ENCODE data around the gene SULT1A2. TPM values are rescaled to one million over a fixed set of nuclear protein-coding genes. Genes with fewer than 3 reads are reported as not detected.
"Not testable (repeated sequence)": the region's sequence is repeated elsewhere in the genome, so short reads cannot be mapped to it uniquely, and the experiment has no call there.

Gene SULT1A2
- total RNA-seq, 2 experiments from 2014 or later = 0.29 to 0.40 TPM

DNA sequence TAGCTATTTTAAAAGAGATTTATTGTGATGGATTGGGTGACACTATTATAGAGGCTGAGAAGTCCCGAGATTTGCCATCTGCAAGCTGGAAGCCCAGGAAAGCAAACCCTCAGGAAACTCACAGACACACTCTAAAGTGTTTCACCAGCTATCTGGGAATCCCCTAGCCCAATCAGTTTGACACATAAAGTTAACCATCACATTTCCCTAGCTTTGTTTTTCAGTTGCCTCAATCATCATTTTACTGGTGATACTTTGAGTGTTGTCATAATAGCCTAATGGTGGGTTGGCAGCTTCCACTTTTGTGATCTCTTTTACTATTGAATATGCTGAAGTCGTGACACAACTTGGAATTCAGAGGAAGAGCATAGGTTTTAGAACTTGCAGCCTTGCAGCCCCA lies 41.3 kb downstream of the SULT1A2 start:
- no peak overlapping the region for H3K4me3 Mint-ChIP-seq
- peak; percentile 30 for DNase-seq
- peaks cover 25% of the 10 kb centered on the region for H3K36me3 Mint-ChIP-seq (ENCODE audit: low read depth)
- peaks cover 42% of the 10 kb centered on the region for H3K4me1 Mint-ChIP-seq (ENCODE audit: low read depth)
- no peaks in the 10 kb centered on the region for H3K9me3 Mint-ChIP-seq
- intact Hi-C loops (cut with micrococcal nuclease) = no loop called here
- CTCF ChIA-PET = no interaction called here
- no peaks in the 10 kb centered on the region for H3K27me3 Mint-ChIP-seq (ENCODE audit: low read depth)
- H3K27ac Mint-ChIP-seq = peak overlapping the region; percentile 19

DNA sequence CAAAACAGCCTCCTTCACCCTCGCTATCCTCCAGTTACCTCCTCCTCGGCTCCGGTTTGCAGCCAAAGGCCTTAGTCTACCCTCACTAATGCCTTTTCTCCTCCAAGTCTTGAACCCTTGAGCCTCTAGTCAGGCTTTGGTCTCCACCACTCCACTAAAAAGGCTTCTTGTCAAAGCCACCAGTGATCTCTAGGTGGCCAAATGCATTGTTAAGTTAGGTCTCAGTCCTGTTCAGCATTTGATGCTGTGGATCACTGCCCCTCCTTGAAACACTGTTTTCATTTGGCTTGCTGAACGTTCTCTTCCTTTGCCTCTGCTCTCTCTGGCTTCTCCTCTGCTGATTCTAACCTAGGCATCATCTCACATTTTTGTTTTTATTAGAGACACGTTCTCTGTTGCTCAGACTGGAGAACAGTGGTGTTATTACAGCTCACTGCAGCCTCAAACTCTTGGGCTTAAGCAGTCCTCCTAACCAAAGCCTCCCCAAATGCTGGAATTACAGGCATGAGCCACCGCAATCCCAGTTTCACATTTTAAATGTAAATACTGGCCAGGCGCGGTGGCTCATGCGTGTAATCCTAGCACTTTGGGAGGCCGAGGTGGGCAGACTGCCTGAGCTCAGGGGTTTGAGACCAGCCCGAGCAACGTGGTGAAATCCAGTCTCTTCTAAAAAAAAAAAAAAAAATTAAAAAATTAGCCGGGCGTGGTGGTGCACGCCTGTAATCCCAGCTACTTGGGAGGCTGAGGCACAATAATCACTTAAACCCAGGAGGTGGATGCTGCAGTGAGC lies 42.0 kb downstream of the SULT1A2 start:
- Mint-ChIP-seq H3K27me3 (ENCODE audit: low read depth) (no peaks in the 10 kb centered on the region), H3K4me3 (peak overlapping the region; percentile 76), H3K9me3 (no peaks in the 10 kb centered on the region), H3K27ac (peak overlapping the region; percentile 62), H3K4me1 (ENCODE audit: low read depth) (peaks cover 42% of the 10 kb centered on the region), H3K36me3 (ENCODE audit: low read depth) (peaks cover 21% of the 10 kb centered on the region)
- DNase-seq = no peak
- CTCF ChIA-PET = interaction anchor here (1.0 to 1.2 kb wide), 2 partner anchors 61 to 64 kb away, joined by 3 read pairs; partner anchors contain the start of gene APOBR
- intact Hi-C loops (cut with micrococcal nuclease) = no loop called here

DNA sequence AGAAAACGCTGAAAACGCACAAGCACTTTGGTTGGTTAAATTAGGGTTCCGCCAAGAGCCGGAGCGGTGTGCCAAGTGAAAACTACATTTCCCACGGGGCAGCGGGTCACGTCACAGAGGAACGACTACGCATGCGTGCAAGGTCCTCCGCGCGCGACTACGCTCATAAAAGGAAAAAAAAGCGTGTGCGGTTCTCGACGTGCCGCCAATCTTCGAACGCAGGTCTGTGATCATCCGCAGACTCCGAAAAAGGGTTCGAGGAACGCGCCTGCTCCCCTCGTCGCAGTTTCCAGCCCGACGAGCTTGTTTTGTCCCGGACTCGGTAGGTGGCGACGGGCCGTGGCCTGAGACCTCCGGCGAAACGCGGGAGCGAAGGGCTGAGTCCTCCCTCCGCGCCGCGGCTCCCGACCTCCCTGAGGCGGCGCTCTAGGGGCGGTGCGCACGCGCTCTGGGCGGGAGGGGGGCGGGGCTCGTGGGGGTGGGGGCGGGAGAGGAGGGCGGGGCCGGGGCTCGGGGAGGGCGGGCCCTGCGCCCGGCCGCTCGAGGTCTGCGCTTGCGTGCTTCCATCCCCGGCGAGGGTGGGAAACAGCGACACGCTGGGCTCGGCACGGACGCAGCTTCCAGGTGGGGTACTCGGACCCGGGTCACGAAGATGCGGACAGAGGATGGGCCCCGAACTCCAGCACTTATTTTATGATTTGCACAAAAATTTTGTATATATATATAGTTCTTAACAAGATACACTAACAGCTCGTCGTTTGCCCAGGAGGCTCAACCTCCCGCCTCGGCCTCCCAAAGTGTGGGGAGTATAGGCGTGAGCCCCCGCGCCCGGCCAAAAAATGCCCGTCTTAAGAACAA lies 42.8 kb downstream of the SULT1A2 start, which contains the start of gene SGF29:
SGF29 (plus strand) TSS at position 145 of the 858 bp plus-strand sequence. CDS start 27,150 bp downstream, outside the sequence.
- intact Hi-C loops (cut with micrococcal nuclease) = loop anchor here (1.0 kb wide), 1 partner anchor 270 kb away; no protein-coding TSS in a partner anchor
- DNase-seq = peak; percentile 96
- no peaks in the 10 kb centered on the region for H3K9me3 Mint-ChIP-seq
- CTCF ChIA-PET = interaction anchor here (1.0 to 1.2 kb wide), 2 partner anchors 60 to 63 kb away, joined by 3 read pairs; partner anchors contain the start of gene APOBR
- H3K27ac Mint-ChIP-seq = peak within 1 kb of the TSS; percentile 97
- H3K36me3 Mint-ChIP-seq (ENCODE audit: low read depth) = peaks cover 15% of the 10 kb centered on the region
- H3K27me3 Mint-ChIP-seq (ENCODE audit: low read depth) = no peaks in the 10 kb centered on the region
- peaks cover 41% of the 10 kb centered on the region for H3K4me1 Mint-ChIP-seq (ENCODE audit: low read depth)
- H3K4me3 Mint-ChIP-seq = peak within 1 kb of the TSS; percentile 93

DNA sequence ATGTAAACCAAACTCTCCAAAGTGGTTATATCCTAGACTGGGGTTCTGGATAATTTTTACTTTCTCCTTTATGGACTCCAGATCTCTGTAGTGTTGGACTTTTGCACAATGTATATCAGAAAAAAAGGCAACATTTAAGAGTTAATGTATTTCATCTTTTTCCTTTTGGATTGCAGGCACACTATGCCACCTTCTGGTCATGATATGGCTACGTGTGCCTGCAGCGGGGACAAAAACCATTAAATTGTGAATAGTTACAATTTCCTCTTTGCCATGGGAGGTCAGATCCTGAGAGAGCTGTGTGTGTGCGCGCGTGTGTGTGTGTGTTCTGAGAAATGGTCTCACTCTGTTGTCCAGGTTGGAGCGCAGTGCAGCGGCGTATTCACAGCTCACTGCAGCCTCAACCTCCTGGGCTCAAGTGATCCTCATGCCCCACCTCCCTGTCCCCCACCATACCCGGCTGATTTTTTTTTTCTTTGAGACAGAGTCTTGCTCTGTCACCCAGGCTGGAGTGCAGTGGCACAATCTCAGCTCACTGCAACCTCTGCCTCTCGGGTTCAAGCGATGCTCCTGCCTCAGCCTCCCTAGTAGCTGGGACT lies 47.5 kb downstream of the SULT1A2 start:
- DNase-seq = peak; percentile 25
- Mint-ChIP-seq H3K4me1 (ENCODE audit: low read depth) (peaks cover 10% of the 10 kb centered on the region), H3K9me3 (no peaks in the 10 kb centered on the region), H3K27me3 (ENCODE audit: low read depth) (no peaks in the 10 kb centered on the region), H3K4me3 (no peak overlapping the region), H3K36me3 (ENCODE audit: low read depth) (no peaks in the 10 kb centered on the region), H3K27ac (no peak overlapping the region)
- CTCF ChIA-PET = interaction anchor here (0.6 to 1.2 kb wide), 4 partner anchors 44 to 270 kb away, joined by 3 to 5 read pairs (median 3); partner anchors contain the start of gene CLN3
- intact Hi-C loops (cut with micrococcal nuclease) = loop anchor here (1.0 kb wide), 2 partner anchors 222 to 228 kb away; no protein-coding TSS in a partner anchor

DNA sequence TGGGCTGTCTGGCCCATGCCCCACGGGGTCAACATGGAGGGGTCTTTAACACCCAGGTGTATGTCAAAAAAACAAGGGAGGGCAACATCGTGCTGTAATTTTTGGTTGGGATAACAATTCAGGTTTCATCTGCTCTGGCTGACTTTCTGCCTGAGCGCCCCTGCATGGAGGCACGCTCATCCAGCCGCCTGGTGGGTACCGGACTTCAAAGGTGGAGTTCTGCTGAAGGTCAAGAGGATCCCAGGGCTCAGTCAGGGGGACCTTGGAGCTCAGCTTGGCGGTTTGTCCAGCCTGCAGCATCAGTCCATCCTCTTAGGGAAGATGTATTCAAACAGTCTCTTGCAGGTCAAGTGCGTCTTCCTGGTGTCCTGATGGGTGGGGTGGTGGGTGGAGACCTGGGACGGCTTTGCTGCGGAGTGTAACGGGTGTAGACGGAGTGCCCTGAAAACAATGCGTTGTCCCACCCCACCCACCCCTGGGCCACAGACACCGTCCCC lies 48.5 kb downstream of the SULT1A2 start:
- peaks cover 8% of the 10 kb centered on the region for H3K4me1 Mint-ChIP-seq (ENCODE audit: low read depth)
- intact Hi-C loops (cut with micrococcal nuclease) = no loop called here
- no peak overlapping the region for H3K4me3 Mint-ChIP-seq
- H3K27me3 Mint-ChIP-seq (ENCODE audit: low read depth) = no peaks in the 10 kb centered on the region
- CTCF ChIA-PET = interaction anchor here (0.7 to 0.8 kb wide), 2 partner anchors 10 to 28 kb away, joined by 3 read pairs; partner anchors contain the start of gene NUPR1
- H3K36me3 Mint-ChIP-seq (ENCODE audit: low read depth) = no peaks in the 10 kb centered on the region
- H3K9me3 Mint-ChIP-seq = no peaks in the 10 kb centered on the region
- no peak overlapping the region for H3K27ac Mint-ChIP-seq
- no peak for DNase-seq

DNA sequence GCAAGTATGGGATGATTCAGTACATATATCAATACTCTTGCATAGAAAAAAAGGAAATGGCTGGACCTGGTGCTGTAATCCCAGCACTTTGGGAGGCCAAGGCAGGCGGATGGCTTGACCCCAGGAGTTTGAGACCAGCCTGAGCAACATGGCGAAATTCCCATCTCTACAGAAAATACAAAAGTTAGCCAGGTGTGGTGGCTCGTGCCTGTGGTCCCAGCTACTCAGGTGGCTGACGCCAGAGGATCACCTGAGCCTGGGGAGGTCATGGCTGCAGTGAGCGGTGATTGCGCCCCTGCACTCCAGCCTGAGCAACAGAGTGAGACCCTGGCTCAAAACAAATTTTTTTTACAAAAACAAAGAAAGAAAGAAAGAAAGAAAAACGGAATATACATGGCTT lies 50.2 kb downstream of the SULT1A2 start:
- Mint-ChIP-seq H3K27ac (no peak overlapping the region), H3K36me3 (ENCODE audit: low read depth) (no peaks in the 10 kb centered on the region), H3K27me3 (ENCODE audit: low read depth) (no peaks in the 10 kb centered on the region), H3K9me3 (no peaks in the 10 kb centered on the region), H3K4me3 (no peak overlapping the region), H3K4me1 (ENCODE audit: low read depth) (peaks cover 13% of the 10 kb centered on the region)
- no peak for DNase-seq
- CTCF ChIA-PET = no interaction called here
- intact Hi-C loops (cut with micrococcal nuclease) = no loop called here

DNA sequence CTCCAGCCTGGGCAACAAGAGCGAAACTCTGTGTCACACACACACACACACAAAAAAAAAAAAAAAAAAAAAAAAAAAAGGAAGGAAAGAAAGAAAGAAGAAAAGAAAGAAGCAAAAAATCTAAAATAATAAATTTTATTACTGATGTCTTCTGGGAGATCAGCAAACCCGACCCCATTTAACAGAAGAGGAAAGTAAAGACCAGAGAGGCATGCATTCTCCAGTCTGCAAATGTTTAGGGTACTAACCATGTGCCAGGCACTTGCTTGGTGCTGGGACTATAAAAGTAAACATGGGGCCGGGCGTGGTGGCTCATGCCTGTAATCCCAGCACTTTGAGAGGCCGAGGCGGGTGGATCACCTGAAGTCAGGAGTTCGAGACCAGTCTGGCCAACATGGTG lies 50.9 kb downstream of the SULT1A2 start:
- H3K27ac Mint-ChIP-seq; intact Hi-C loops (cut with micrococcal nuclease); H3K4me3 Mint-ChIP-seq; CTCF ChIA-PET; H3K9me3 Mint-ChIP-seq; H3K36me3 Mint-ChIP-seq (ENCODE audit: low read depth); DNase-seq; H3K27me3 Mint-ChIP-seq (ENCODE audit: low read depth): not testable (repeated sequence)
- H3K4me1 Mint-ChIP-seq (ENCODE audit: low read depth) = peaks cover 13% of the 10 kb centered on the region

DNA sequence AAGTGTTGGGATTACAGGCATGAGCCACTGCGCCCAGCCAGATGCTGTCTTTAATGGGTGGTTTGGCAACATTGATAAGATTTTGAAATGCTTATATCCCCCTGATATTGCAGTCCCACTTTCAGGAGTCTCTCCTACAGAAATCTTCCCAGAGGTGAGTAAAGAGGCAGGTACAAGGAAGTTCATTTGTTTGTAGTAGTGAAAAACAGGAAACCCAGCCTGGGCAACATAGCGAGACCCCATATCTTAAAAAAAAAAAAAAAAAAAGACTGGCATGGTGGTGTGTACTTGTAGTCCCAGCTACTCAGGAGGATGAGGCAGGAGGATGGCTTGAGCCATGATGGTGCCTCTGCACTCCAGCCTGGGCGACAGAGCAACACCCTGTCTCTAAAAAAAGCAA lies 51.9 kb downstream of the SULT1A2 start:
- intact Hi-C loops (cut with micrococcal nuclease) = no loop called here
- CTCF ChIA-PET = no interaction called here
- Mint-ChIP-seq H3K4me1 (ENCODE audit: low read depth) (peaks cover 13% of the 10 kb centered on the region), H3K27me3 (ENCODE audit: low read depth) (no peaks in the 10 kb centered on the region), H3K27ac (no peak overlapping the region), H3K36me3 (ENCODE audit: low read depth) (no peaks in the 10 kb centered on the region), H3K4me3 (no peak overlapping the region), H3K9me3 (no peaks in the 10 kb centered on the region)
- no peak for DNase-seq

DNA sequence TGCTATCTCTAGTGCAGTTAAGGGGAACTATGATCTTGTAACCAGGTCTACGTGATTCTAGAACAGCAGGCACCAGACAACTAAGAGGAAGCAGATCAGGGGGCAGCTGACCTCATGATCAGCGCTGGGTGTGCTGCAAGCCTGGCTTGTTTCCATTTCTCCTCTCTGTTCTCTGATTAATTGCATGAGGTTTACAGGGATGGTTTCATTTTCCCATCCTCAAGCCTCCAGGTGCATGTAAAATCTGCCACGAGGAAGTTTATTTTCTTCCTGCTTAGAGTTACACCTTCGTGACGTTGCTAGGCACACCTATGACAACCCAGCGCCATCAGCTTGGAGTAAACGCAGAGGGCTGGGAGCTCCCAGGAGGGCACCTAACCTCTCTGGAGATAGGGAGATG lies 53.8 kb downstream of the SULT1A2 start:
- CTCF ChIA-PET = no interaction called here
- H3K4me1 Mint-ChIP-seq (ENCODE audit: low read depth) = peaks cover 8% of the 10 kb centered on the region
- intact Hi-C loops (cut with micrococcal nuclease) = no loop called here
- H3K27me3 Mint-ChIP-seq (ENCODE audit: low read depth) = no peaks in the 10 kb centered on the region
- no peak overlapping the region for H3K27ac Mint-ChIP-seq
- DNase-seq = no peak
- H3K4me3 Mint-ChIP-seq = no peak overlapping the region
- H3K9me3 Mint-ChIP-seq = no peaks in the 10 kb centered on the region
- H3K36me3 Mint-ChIP-seq (ENCODE audit: low read depth) = no peaks in the 10 kb centered on the region

DNA sequence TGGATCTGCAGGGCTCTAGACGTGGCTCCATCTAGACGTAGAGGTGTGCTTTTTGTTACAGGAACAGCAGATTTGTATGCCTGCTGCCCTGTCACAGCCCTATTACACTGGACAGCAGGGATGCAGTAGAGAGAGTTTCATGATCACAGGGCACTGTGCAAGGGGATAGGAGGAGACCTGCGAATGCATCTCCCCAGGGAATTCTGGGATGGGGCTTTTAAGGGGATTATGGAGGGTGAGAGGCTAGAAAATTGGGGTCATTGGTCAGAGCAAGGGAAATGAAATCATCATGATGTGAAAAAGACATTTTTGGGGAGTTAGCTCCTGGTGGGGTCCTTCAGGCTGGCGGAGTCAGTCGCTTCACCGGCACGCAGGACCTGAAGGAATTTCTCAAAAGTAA lies 54.2 kb downstream of the SULT1A2 start:
- Mint-ChIP-seq H3K27me3 (ENCODE audit: low read depth) (no peaks in the 10 kb centered on the region), H3K27ac (no peak overlapping the region), H3K4me1 (ENCODE audit: low read depth) (peaks cover 8% of the 10 kb centered on the region), H3K36me3 (ENCODE audit: low read depth) (no peaks in the 10 kb centered on the region), H3K9me3 (no peaks in the 10 kb centered on the region), H3K4me3 (no peak overlapping the region)
- DNase-seq = no peak
- intact Hi-C loops (cut with micrococcal nuclease) = no loop called here
- CTCF ChIA-PET = no interaction called here
